ENCODE measurements around the gene CTTNBP2NL.
A peak's percentile ranks its signal among the peaks of the same experiment; 100 is the strongest.

The CTTNBP2NL gene

GRCh38 chr1:112509005-112509659, 113.1 kb downstream of the CTTNBP2NL start:
- H3K27ac Mint-ChIP-seq: no peak overlapping the region
- no peaks in the 10 kb centered on the region for H3K9me3 Mint-ChIP-seq (ENCODE audit: low read depth)
- peaks cover 9% of the 10 kb centered on the region for H3K4me1 Mint-ChIP-seq (ENCODE audit: low read depth)
- no peaks in the 10 kb centered on the region for H3K36me3 Mint-ChIP-seq
- peaks cover 10% of the 10 kb centered on the region for H3K27me3 Mint-ChIP-seq
- H3K4me3 Mint-ChIP-seq: peak overlapping the region; percentile 52

GRCh38 chr1:112509660-112510178, 113.7 kb downstream of the CTTNBP2NL start:
- no peaks in the 10 kb centered on the region for H3K36me3 Mint-ChIP-seq
- H3K9me3 Mint-ChIP-seq (ENCODE audit: low read depth): no peaks in the 10 kb centered on the region
- peaks cover 6% of the 10 kb centered on the region for H3K27me3 Mint-ChIP-seq
- peaks cover 9% of the 10 kb centered on the region for H3K4me1 Mint-ChIP-seq (ENCODE audit: low read depth)
- H3K4me3 Mint-ChIP-seq: peak overlapping the region; percentile 52
- no peak overlapping the region for H3K27ac Mint-ChIP-seq

GRCh38 chr1:112510340-112510739, 114.3 kb downstream of the CTTNBP2NL start:
- Mint-ChIP-seq H3K27ac (no peak overlapping the region), H3K4me1 (ENCODE audit: low read depth) (peaks cover 9% of the 10 kb centered on the region), H3K36me3 (no peaks in the 10 kb centered on the region), H3K4me3 (peak overlapping the region; percentile 52), H3K9me3 (ENCODE audit: low read depth) (no peaks in the 10 kb centered on the region), H3K27me3 (peaks cover 6% of the 10 kb centered on the region)
